ENCODE data around the gene ADAMTS13. TPM values are rescaled to one million over a fixed set of nuclear protein-coding genes. Genes with fewer than 3 reads are reported as not detected.

The ADAMTS13 gene
- total RNA-seq, 2 donors from 2014 or later, result 2.6 to 5.4 TPM

DNA sequence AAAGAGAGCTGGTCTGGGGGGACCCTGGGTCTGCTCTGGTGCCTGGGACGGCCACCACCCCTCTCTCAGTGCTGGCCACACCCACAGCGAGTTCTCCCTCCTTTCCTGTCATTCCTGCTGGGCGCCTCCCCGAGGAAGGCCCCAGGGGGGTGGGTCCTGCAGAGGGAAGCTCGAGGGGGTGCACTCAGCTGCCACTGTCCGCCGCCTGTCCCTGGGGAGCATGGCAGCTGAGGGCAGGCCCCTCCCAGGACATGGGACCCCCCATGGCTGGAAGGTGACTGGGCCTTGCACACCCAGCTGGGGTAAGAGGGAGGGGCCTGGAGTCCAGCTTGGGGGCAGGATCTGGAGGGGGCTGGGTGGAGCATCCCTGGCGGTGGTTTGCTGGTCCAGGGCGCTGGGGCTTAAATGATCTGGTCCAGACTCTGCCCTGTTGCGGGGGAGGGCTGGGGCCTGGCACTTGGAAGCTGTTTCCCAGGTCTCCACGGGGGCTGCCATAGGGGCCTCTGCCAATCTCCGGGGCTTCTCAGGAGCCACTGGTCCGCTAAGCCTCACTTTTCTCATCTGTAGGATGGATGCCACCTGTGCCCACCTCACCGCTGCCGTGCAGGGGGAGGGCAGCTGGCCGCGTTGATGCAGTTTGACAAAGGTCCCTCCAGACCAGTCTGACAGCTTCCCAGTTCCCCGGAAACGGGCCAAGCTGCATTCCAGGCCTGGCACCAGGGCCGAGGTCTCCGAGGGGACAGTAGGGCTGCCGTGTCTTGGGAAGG, 62.7 kb downstream of the ADAMTS13 start:
- Mint-ChIP-seq H3K36me3 (no peaks in the 10 kb centered on the region), H3K9me3 (no peaks in the 10 kb centered on the region), H3K27ac (no peak overlapping the region)
- DNase-seq (ENCODE audit: low spot score in 2 of 2) (no peak), ATAC-seq (no peak)

DNA sequence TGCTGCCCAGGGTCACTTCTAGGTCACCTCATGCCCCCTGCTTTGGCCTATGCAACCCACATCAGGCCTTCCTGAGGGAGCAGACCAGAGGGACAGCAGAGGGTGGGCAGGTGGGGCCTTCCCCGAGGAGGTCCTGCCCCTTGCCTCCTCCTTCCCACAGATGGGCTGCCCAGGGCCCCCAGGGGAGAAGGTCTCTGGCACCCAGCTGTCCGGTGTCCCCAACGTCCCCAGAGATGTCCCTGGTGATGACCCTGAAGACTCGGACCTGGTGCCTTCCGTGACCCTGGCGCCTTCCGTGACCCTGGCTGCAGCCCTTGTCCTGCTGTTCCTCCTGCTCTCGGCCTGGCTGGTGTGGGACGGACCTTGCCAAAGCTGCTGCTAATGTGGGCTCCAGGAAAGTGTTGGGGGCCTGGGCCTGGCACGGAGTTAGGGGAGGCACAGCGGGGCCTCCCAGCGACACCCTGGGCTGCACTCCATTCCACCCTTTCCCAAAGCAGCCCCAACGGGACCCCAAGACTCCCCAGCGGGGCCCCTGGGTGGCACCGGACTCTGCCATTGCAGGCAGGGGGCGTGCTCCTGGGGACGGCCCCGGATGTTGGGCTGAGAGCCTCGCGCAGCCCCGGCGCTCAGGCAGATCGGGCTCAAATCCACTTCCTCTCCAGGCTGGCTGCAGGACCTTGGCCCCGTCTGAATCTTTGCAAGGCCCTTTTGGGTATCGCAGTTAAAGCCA, 63.5 kb downstream of the ADAMTS13 start:
- ATAC-seq, result peak; percentile 25 to 59
- Mint-ChIP-seq H3K27ac (no peak overlapping the region), H3K36me3 (no peaks in the 10 kb centered on the region), H3K9me3 (no peaks in the 10 kb centered on the region)
- peak in 1 of 2 donors; percentile 38 for DNase-seq (ENCODE audit: low spot score in 2 of 2)

DNA sequence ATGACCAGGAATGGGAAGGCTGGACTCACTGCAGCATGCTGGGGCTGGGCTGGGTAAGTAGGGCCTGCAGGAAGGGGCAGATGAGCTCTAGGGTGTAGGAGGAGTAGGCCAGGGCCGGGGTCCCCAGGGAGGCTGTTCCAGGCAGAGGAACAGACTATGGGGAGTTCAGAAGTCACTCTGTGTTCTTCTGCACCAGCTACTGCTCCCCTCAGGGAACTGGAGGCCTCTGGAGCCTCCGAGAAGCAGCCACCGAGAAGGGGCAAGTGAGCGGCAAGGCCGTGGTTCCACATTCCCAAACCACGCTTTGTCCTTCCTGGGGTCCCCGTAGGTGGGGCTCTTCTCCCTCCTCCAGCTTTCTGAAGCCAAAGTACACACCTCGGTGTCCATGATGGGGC, 65.2 kb downstream of the ADAMTS13 start:
- no peak for ATAC-seq
- Mint-ChIP-seq H3K36me3 (no peaks in the 10 kb centered on the region), H3K9me3 (no peaks in the 10 kb centered on the region), H3K27ac (no peak overlapping the region)
- DNase-seq (ENCODE audit: low spot score in 2 of 2), result no peak

DNA sequence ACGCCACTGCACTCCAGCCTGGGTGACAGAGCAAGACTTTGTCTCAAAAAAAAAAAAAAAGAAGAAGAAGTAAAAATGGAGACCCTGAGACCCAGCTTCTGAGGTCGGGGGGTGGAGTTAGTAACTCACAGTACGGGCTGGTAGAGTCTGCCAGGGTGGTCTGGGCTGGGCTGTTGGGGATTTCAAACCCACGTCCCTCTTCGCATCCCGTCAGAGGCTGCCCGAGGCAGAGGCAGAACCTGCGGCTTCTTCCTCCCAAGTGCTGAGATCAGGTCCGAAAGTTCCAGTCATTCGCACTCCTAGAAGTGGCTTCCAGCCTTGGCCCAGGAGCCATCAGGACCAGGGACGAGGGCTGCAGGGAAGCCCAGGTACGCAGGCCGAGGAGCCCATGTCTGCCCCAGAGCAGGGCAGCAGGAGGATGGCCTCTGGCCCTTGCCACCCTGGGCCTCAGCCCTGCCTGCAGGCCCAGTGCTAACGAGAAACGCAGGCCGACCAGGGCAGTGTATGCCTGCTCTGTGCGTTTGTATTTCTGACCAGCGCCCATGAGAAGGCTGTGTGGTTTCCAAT, 66.6 kb downstream of the ADAMTS13 start:
- ATAC-seq (no peak), DNase-seq (ENCODE audit: low spot score in 2 of 2) (no peak)
- Mint-ChIP-seq H3K36me3 (no peaks in the 10 kb centered on the region), H3K27ac (no peak overlapping the region), H3K9me3 (no peaks in the 10 kb centered on the region)

DNA sequence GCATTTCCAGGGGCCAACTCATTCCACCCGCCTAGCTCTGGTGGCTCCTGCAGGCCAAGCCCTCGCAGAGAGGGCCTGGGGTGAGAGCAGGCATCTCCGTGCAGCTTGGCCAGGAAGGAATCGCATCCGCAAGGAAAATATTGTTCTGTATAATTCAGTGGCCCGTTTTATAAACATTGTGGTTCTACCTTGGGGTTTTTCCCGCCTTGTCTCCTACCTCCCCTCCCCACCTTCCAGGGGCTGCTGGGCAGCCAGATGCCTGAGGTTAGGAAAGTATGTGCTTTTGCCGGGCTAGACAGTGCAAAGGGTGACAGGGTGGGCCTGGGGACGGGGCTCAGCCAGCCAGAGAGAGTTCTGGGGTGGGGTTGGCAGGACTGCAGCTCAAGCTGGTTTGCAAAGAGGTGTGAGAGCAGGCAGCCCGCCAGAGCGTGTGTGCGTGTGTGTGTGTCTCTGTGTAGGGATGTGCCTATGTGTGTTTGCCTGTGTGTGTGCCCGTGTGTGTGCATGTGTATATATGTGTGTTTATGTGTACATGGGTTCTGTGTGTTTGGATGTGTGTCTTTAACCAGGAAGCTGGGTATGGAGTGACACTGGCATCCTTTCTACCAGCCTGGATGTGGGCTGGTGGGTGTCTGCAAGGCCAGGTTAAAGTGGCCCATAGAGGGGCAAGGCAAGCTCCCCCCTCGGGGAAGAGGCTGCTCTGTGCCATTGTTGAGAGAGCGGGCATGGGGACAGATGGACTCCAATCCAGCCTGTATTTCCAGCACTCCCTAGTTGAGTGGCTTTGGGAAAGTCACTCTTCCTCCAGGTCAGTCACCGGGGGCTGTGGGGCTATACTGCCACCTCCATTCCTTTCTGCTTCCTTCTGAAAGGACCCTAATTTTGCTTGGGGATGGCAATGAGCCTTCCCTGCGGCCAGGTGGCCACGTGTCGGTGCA, 67.4 kb downstream of the ADAMTS13 start:
- H3K9me3 Mint-ChIP-seq, result no peaks in the 10 kb centered on the region
- H3K36me3 Mint-ChIP-seq, result no peaks in the 10 kb centered on the region
- ATAC-seq (no peak), DNase-seq (ENCODE audit: low spot score in 2 of 2) (no peak)
- no peak overlapping the region for H3K27ac Mint-ChIP-seq

DNA sequence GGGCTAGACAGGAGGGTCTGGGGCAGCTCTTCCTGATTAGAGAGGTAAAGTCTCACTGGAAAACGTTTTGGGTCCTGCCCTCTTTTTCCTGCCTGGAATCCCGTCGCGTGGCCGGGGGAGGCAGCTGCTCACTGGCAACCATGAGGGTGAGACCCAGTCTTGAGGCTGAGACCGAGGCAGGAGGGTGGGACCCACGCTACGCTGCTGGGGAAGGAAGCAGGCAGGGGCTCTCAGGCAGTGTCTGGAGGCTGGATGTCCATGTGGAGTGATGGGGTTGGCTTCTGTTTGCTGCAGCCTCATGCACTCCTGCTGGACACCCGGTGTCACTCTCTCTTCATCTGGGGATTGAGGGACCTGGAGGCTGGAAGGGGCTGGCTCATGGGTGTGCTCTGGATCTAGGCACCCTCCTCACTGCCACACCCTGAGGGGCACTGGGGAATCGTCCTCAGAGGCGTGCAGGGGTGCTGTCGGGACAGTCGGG, 68.1 kb downstream of the ADAMTS13 start:
- no peak for ATAC-seq
- H3K27ac Mint-ChIP-seq, result no peak overlapping the region
- DNase-seq (ENCODE audit: low spot score in 2 of 2), result no peak
- no peaks in the 10 kb centered on the region for H3K9me3 Mint-ChIP-seq
- no peaks in the 10 kb centered on the region for H3K36me3 Mint-ChIP-seq

DNA sequence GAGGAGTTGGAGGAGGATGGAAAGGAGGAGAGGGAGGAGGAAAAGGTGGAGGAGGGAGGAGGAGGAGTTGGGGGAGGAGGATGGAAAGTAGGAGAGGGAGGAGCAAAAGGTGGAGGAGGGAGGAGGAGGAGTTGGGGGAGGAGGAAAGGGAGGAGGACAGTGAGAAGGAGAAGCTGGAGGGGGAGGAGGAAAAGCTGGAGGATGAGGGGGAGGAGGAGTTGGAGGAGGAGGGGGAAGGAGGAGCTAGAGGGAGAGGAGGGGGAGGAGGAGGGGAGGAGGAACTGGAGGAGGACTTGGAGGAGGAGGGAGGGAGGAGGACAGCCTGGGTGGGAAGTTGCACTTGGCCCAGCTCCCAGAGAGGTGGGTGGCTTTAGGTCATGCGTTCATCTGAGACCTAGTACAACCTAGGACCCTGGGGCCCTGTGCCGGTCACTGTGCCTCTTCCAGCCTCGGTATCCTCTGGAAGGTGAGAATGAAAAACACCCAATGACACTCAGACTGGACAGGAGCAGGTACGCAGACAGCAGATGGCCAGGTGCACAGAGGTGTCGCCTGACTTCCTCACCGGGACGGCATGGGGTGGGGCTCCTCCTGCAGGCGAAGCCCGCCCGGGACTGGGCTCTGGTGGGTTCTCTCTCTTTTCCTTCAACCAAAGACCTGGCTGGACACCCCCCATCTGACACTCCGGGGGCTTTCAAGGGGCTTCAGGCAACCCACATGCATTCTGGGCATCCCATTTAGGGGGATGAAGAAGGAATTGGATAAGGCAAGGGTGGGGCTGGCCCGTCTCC, 68.9 kb downstream of the ADAMTS13 start:
- H3K36me3 Mint-ChIP-seq, result no peaks in the 10 kb centered on the region
- DNase-seq (ENCODE audit: low spot score in 2 of 2) (no peak), ATAC-seq (no peak)
- no peaks in the 10 kb centered on the region for H3K9me3 Mint-ChIP-seq
- no peak overlapping the region for H3K27ac Mint-ChIP-seq

DNA sequence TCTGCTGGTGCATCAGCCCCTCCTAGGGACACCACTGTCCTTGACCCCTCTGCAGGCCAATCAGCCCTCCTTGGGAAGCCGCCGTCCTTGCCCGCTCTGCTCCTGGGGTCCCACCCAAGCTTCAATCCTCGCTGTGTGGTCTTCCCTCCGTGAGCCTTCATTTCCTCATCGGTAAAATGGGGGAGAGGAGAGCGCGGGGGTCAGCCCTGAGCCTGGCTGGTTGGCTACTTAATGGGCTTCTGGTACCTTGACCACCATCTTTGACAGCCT, 69.4 kb downstream of the ADAMTS13 start:
- no peak overlapping the region for H3K27ac Mint-ChIP-seq
- no peak for ATAC-seq
- DNase-seq (ENCODE audit: low spot score in 2 of 2), result no peak
- no peaks in the 10 kb centered on the region for H3K36me3 Mint-ChIP-seq
- no peaks in the 10 kb centered on the region for H3K9me3 Mint-ChIP-seq

DNA sequence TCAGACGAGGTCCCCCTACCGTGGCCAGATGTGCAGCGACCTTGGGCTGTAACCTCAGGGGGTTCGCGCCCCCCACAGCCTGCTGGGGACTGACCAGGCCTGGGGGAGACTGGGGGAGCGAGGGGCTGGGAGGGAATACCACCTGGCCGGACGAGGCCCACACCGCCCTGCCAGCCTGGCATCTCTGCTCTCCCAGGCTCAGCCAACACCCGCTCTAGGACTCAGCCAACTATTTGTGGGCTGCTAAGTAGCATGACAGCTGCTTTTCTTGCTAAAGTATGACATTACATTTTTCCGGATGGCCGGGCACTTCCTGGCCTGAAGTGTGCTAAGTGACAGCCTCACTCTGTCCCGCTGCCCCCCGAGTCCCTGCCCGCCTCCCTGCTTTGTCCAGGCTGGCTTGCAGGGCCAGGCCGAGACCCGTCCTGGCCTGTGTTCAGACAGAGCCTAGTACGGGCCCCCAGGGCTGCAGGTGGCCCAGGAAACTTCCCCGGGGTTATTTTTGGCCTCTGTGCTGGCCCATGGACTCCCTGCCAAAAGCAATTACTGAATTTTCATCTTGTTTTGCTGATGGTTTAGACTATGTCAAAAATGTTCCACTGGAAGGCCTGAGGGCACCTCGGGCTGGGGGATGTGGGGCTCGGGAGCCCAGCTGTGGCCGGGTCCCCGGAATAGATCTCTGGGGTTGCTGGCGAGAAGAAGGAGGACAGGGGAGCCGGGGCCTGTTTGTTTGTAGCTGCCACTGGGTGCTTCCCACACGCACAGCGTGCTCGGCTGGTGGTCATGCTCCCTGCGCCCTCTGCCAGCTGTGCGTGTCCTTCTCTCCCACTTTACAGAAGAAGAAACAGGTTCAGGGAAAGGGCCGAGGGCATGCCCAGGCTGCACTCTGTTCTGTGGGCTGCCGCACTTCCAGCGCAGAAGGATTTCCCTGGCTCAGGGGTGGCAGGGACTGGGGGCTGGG, 70.2 kb downstream of the ADAMTS13 start:
- ATAC-seq (no peak), DNase-seq (ENCODE audit: low spot score in 2 of 2) (no peak)
- H3K36me3 Mint-ChIP-seq, result no peaks in the 10 kb centered on the region
- H3K9me3 Mint-ChIP-seq, result no peaks in the 10 kb centered on the region
- H3K27ac Mint-ChIP-seq, result peak overlapping the region in 1 of 2 donors; percentile 17

DNA sequence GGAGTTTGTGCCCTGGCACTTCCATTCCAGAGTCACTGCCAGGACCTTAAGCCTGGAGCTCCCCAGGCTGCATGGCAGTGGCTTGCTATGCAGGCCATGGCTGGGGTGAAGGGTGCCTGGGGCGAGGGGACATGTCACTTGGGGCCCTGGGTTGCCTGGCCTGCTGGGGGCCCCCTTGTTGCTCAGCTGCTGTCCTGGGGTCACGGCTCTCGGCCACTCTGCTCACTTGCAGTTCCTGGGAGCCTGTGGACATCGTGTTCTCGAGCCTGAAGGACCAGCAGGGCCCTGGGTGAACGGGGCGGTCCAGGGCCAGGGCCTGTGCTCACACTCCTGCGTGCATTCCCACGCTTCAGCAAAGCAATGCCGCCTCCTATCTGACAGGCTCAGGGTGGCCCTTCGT, 71.3 kb downstream of the ADAMTS13 start:
- ATAC-seq (no peak), DNase-seq (ENCODE audit: low spot score in 2 of 2) (no peak)
- Mint-ChIP-seq H3K36me3 (no peaks in the 10 kb centered on the region), H3K27ac (peak overlapping the region in 1 of 2 donors; percentile 29), H3K9me3 (no peaks in the 10 kb centered on the region)

DNA sequence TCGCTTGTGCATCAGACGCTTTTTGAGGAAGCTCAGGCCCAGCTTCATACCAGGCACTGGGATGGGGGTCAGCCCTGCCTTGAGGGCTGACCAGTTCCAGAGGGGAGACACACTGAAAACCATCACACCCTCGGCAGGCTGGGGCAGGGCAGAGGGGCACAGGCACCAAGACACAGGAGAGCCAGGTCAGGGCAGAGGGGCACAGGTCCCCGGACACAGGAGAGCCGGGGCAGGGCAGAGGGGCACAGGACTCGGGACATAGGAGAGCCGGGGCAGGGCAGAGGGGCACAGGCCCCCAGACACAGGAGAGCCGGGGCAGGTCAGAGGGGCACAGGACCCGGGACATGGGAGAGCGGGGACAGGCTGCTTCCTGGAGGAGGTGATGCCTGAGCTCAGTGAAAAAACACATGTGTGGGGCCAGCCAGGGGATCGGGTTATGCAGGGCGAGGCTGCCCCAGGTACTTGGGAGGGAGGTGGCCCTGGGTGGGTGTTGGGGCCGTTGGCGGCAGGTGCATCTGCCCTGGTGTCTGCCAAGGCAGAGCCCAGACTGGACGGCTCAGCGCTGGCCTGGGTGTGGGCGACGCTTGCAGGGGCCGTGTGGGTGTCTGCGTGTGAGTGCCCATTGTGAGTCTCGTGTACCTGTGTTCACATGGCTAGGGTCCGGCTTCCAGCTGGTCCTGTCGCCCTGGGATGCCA, 71.8 kb downstream of the ADAMTS13 start:
- Mint-ChIP-seq H3K27ac (peak overlapping the region in 1 of 2 donors; percentile 29), H3K36me3 (no peaks in the 10 kb centered on the region), H3K9me3 (no peaks in the 10 kb centered on the region)
- DNase-seq (ENCODE audit: low spot score in 2 of 2) (no peak), ATAC-seq (no peak)

DNA sequence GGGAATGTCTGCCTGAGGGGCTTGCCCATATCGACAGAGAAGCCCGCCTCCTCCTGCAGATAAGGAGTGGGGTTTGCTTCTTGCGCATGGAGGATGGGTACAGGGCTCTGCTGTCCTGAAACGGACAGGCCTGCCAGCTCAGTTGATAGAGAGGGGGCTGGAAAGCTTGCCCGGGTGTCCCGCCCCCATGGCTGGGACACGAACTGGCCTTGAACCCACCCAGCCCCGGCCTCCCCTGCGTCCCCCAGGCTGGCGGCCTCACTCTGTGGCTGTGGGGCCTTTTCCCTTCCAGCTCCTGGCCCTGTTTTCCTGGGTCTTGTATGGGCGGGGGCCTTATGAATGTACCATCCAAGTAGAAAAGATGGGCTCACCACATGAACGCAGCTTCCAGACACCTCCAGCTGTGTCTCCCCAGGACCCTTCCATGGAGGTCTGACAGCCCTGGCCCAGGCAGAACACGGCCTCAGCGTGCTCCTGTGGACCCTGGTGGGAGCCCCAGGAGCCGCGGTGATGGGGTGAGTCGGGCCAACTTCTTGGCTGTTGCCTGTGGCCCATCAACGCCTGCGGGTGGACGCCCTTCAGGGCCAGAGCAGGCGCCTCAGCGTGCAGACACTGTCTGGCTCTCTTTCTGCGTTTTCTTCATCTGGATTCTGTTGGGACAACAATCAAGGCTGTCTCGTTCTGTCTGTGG, 72.6 kb downstream of the ADAMTS13 start:
- Mint-ChIP-seq H3K27ac (no peak overlapping the region), H3K9me3 (no peaks in the 10 kb centered on the region), H3K36me3 (no peaks in the 10 kb centered on the region)
- DNase-seq (ENCODE audit: low spot score in 2 of 2) (no peak), ATAC-seq (no peak)

DNA sequence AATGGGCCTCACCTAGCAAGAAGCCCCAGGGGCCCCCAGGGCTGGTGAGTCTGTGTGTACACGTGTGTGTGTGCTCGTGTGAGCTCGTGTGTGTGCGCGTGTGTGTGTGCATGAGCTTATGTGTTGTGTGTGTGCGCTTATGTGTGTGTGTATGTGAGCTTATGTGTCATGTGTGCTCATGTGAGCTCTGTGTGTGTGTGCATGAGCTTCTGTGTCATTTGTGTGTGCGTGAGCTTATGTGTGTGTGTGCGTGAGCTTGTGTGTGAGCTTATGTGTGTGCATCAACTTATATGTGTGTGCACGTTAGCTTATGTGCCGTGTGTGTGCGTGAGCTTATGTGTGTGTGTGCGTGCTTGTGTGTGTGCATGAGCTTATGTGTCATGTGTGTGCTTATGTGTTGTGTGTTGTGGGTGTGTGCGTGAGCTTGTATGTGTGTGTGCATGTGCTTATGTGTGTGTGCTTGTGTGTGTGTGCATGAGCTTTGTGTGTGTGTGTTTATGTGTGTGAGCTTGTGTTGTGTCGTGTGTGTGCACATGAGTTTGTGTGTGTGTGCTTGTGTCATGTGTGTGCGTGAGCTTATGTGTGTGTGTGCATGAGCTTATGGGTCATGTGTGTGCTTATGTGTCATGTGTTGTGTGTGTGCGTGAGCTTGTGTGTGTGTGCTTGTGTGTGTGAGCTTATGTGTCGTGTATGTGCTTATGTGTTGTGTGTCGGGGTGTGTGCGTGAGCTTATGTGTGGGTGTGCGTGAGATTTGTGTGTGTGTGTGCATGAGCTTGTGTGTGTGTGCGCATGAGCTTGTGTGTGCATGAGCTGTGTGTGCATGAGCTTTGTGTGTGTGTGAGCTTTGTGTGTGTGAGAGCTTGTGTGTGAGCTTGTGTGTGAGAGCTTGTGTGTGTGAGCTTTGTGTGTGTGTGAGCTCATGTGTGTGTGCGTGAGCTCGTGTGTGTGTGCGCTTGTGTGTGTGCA, 73.4 kb downstream of the ADAMTS13 start:
- Mint-ChIP-seq H3K36me3 (no peaks in the 10 kb centered on the region), H3K27ac (no peak overlapping the region), H3K9me3 (no peaks in the 10 kb centered on the region)
- DNase-seq (ENCODE audit: low spot score in 2 of 2) (no peak), ATAC-seq (no peak)

All from activated naive CD4-positive, alpha-beta T cell treated with anti-CD3 and anti-CD28 coated beads, Interleukin-2, amount 50 U/mL, for 72 hours (primary cell).